DMS53 treated with DMSO at 0.1 percent for 48 hours (cell line): ENCODE measurements around the gene GPR101.
A peak's percentile ranks its signal among the peaks of the same experiment; 100 is the strongest.

Experiments used
- DNase-seq: peaks from one replicate; lab custom pipeline; 2025; ENCODE audit not compliant: unreplicated experiment; lab: John Stamatoyannopoulos, UW

GPR101 gene, protein sequence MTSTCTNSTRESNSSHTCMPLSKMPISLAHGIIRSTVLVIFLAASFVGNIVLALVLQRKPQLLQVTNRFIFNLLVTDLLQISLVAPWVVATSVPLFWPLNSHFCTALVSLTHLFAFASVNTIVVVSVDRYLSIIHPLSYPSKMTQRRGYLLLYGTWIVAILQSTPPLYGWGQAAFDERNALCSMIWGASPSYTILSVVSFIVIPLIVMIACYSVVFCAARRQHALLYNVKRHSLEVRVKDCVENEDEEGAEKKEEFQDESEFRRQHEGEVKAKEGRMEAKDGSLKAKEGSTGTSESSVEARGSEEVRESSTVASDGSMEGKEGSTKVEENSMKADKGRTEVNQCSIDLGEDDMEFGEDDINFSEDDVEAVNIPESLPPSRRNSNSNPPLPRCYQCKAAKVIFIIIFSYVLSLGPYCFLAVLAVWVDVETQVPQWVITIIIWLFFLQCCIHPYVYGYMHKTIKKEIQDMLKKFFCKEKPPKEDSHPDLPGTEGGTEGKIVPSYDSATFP

GRCh38 chrX:137033774-137034507 lies at the start of gene GPR101:
Gene GPR101 (minus strand): TSS chrX:137033995. CDS start chrX:137031674, 2,321 bp downstream.
- DNase-seq, result no peak

- no peak for DNase-seq
Measured at GRCh38 chrX:137081239-137081638, 47.4 kb upstream of the GPR101 start.

- no peak for DNase-seq
Measured at GRCh38 chrX:137072396-137072795, 38.6 kb upstream of the GPR101 start.

DNA sequence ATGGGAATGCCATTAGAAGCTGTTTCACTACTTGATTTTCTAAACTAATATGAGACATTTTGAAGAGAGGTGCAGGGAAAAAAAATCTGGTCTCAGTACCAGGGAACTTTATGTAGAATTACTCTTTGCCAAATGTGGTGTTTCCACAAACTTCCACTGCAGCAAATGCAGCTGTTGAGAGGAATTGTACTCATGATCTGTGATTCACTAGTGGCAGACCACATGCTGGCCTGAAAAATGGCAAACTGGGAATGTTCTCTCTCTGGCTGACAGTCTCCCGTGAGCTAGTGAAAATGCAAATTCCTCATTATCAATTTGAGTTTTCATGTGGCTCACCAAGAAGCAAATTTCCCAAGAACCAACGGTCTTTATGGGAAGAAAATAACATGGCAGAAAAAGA lies 37.8 kb upstream of the GPR101 start:
- no peak for DNase-seq

DNA sequence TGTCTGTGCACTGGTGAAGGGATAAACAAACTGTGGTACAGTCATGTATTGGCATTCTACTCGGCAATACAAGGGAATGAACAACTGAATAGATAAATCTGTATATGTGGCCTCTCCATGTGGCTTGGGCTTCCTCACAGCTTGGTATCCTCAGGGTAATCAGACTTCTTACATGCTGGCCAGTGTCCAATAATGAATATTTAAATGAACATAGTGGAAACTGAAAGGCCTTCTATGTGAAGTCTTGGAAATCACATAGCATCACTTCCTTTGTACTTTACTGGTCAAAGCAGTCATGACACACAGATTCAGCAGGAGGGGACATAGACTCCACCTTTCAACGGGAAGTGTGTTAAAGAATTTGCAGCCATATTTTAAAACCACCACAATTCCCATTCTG lies 33.4 kb upstream of the GPR101 start:
- no peak for DNase-seq

DNA sequence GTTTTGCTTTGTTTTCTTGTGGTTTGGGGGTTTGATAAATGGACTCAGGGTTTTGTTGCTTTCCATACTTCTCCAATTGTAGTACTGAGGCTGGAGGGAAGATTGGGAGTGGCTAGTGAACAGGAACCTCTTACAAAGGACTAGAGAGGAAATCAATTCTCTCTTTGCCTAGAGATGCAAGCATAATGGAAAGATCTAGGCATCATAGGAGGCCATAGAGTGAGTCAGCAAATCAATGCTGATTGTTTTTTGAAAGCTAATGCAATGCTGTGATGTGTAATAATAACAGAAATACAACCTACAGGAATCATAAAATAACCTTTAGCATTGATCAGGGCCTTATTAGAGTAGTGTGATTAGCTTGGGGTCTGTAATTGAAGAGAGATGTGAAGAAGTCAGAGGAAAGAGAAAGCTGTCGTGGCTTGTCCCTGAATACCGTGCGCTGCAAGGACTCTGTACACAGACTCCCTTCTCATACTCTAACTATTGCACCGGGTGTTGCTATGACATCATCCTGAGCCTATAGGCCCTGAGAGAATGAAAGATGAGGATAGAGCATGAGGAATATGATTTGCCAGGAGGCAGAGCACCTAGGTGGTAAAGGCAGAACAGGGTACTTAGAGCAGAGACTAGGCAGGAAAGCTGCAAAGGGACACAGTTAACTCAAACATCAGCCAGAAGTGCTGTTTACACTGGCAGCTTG lies 29.3 kb upstream of the GPR101 start:
- DNase-seq, result peak; percentile 89

DNA sequence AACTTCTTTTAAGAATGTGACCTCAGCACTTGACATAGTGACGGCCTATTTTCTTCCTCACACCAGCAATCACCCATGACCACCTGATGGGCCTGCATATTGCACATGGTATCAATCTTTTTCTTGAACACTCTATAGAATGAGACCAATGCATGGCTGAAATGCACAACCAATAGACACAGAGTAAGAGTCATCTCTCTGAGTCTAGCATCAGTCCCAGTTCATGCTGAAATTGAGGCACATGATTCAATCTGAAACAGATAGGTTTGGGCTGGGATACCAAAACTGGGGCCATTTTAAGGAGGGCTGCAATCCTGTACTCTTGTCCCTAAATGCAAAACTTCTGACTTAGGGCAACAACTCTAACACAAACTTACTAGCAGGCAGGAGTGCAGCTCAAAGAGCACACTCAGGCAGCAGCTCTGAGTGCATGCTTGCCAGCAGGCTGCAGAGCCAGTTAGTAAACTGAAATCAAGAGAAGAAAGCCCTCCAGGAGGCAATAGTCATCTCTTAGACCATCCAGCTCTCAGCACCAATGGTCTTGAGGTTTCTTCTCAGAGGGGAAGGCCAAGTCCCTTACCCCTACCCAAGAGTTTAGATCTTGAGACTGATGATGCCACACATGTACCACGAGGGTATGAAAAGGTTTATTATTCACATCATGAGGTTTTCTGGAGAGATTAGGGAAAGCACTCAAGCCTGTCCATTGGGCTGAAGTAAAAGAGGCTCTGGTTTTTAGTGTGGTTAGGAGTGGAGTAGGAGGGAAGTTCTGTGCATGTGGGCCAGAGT lies 24.7 kb upstream of the GPR101 start:
- no peak for DNase-seq

- DNase-seq, result peak; percentile 29
Measured at GRCh38 chrX:137052643-137053235, 18.9 kb upstream of the GPR101 start.

DNA sequence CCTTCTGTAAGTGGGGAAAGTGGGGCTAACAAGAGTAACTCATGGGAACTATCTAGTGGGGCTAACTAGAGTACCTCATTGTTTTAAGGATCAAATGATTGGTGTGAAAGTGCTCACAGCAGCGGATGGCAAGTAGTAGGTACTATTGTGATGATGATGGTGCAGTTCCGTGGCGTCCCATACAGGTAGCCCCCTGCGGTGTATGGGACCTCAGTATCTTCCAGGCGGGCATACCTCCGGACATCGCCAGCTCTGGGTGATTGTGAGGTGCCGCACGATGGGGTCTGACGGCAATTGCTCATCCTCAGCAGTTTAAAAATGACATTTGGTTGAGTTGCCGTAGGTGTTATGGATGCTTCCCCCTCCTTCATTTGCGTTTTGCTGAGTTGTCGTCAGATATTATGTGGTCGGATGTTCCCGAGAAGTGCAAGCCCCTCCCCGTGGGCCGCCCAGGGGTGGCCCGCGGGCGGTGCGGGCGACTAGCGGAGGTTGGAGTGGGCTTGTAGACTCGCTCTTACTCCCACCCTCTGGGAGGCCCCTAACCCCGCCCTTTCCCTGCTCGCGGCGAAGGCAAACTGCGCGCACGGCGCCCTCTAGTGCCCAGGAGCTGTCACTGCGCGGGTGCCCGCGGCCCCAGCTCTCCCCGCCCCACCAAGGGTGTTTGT lies 18.3 kb upstream of the GPR101 start:
- peak; percentile 31 for DNase-seq

- DNase-seq, result no peak
Measured at GRCh38 chrX:137044893-137045292, 11.1 kb upstream of the GPR101 start.

DNA sequence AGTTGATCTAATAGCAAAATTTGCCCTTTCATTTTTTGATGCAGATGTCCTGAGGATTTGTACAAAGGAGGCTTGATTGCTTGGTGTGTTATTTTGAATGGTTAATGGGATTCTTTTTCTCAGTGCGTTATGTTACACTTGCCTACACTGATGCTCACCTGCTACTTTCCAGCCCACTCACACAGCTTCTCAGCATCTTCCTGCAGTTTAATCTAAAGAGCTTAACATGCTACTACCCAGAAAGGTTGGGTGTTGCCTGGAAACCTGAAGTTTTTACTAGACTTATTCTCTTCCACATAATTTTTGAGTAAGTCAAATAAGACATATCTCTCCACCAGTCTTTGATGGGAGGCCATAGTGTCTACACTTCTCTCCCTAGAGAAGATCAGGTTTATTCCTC lies 9.9 kb upstream of the GPR101 start:
- no peak for DNase-seq

DNA sequence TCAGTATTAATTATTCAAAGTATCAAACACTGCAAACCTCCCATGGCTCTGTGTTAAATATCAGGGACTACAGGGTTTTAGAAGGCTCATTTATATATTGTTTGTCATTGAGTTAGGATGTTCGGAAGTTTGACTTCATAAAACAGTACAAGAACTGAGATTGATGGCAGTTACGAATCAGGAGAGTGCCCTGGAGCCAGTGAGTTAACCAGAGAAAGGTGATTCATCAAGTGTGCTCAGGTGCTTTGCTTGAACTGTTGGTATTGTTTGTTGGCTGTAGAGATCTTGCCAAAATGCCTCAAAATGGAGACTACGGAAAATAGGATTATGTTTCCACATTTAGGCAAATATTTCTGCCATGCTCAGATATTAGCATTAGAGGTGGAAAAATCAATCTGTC lies 7.5 kb upstream of the GPR101 start:
- no peak for DNase-seq

DNA sequence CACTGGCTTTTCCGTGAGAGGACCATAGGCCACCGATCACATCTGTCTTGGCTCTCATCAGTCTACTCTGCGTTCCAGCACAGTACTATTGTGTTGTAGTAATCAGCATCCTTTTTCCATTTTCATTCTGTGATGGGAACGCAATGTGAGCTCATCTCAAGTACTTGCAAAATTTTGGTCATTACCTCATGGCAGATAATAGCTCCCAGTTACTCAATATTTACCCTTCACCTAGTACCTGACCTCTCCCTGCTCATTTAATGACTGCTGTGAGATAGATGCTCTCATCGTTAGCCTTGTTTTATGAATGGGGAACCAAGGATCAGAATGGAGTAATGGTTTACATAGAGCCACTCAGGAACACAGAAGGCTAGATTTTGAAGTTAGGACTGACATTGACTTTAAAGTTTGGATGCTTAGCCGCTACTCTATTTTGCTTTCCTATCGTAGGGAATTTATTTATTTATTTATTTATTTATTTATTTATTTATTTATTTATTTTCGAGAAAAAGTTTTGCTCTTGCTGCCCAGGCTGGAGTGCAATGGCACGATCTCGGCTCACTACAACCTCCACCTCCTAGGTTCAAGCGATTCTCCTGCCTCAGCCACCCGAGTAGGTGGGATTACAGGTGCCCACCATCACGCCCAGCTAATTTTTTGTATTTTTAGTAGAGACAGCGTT lies 6.5 kb upstream of the GPR101 start:
- no peak for DNase-seq

GRCh38 chrX:137034508-137034872 lies 695 bp upstream of the GPR101 start:
- DNase-seq, result no peak

DNA sequence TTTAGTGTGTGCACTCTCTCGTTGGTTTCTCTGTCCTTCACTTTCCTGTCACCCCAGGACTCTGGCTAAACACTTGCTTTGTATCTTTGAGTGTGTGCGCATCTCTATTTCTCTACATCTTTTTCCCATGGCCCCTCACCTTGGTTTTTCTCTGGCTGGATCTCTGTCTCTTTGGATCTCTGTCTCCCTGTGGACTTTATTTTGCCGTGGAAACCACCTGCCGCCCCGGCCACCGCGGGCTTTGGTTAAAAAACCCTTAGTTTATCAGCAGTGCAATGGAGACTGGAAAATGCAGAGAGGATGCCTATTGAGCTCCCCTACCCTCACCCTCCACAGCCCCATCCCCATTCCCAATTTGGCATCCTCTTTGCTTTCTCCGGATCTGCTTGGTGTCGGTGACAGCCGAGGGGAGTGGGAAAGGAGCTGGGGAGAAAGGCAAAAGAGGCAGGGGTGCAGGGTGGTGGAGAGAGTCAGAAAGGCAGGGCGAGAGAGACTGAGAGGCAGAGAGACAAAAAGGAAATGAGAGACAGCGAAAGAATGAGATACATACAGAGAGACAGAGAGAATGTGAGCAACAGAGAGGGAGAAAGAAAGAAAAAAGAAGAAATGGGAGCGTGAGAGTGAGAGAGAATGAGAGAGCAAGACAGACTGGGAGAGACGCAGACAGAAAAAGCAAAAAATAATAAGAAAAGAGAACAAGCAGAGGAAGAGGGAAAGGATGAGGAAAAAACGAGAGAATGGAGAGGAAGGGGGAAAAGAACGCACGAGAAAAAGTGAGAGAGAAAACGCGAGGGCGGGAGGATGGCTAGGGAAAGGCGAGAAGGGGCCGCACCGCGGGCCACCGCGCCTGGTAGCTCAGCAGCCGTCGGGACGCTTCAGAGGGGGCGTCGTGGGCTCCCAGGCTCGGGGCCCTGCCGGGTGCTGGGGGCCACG lies 688 bp downstream of the GPR101 start:
- DNase-seq, result no peak

DNA sequence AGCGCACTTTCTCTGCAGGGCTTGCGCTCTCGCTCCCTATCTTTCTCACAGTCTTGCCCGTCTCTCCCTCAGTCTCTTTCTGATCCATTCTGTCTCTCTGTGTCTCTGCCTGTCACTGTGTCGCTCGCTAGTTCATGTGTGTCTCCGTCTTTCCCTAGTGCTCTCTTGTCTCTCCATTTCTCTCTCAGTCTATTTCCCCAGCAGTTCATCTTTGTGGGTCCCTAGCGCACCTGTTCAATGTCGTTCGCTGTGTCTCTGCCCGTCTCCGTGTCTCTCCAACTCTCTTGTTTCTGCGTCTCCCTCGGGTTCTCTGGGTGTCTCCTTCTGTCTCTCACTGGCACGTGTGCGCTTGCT lies 1.5 kb downstream of the GPR101 start:
- no peak for DNase-seq

DNA sequence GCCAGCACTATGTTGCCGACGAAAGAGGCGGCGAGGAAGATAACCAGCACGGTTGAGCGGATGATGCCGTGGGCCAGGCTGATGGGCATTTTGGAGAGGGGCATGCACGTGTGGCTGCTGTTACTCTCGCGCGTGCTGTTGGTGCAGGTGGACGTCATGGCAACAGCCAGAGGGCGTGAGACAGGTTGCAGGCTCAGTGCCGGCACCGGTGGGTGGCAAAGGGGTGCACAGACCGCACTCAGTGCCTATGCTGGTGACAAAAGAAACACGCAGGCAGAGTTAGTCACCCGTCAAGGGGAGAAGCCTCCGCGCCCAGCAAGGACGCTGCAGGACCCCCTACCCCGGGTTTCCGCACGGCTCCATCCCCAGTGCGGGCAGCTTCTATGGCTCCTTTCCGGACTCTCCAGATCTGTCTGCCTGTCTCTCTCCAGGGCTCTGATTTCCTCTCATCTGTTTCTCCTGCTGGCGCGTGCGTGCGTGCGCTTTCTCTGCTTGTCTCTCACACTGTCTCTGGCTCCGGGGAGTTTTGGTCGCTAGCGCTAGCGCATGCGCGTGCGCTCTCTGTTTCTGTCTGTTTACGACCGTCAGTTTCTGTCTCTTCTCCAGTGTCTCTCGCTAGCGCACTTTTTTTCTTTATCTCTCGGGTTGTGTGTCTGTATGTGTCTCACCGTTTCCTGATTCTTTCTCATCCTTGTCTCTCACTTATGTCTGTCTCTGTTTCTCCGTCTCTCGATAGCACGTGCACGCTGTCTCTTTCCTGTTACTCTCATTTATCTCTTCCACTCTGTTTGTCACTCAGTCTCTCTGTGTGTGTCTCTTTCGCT lies 2.1 kb downstream of the GPR101 start:
- DNase-seq, result peak; percentile 42

DNA sequence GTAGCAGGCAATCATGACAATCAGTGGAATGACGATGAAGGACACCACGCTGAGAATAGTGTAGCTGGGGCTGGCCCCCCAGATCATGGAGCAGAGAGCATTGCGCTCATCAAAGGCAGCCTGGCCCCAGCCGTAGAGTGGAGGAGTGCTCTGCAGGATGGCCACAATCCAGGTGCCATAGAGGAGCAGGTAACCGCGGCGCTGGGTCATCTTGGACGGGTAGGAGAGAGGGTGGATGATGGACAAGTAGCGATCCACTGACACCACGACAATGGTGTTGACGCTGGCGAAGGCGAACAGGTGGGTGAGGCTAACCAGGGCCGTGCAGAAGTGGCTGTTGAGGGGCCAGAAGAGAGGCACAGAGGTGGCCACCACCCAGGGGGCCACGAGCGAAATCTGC lies 2.8 kb downstream of the GPR101 start:
- DNase-seq, result no peak
